Prostate gland (tissue), 2 donors: ENCODE data around the gene SMPX.

Source experiments
- POLR2AphosphoS5 ChIP-seq: sonication (generic); formaldehyde crosslinking; IDR thresholded peaks from one replicate; pipeline ENCODE4 v1.6.1; 2017; ENCODE audit warnings: antibody characterized with exemption
- TF ChIP-seq, protein P1 (sequence below), 4 experiments: fragments of 200-600 bp in 2 of 4; fragments of 450-650 bp in 2 of 4; sonication (generic) in 2 of 4; IDR thresholded peaks; 1 replicate in 3 of 4; 2 replicates in 1 of 4; pipeline ENCODE4 v1.5.1; 2016 to 2019; ENCODE audit warnings: antibody characterized with exemption in 4 of 4, mild to moderate bottlenecking in 2 of 4, moderate library complexity in 2 of 4

DNA sequence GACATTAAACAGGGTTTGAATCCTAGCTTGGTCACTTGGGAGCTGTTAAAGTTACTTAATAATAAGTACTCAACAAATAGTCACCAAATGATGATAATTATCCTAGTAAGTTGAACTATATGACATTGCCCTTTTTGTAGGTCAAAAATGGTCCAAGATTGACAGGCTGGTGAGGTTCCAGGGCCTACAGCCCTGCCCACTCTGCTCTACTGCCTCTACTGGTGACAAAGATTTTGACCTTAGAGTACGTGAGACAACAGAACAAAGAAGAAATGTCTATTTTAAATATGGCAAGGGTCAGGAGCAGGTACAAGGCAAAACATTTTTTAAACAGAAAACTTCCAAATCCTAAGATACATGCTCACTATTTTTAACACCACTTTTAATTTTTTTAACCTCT lies 572 bp upstream of the SMPX start:
- TF ChIP-seq, protein P1, sequence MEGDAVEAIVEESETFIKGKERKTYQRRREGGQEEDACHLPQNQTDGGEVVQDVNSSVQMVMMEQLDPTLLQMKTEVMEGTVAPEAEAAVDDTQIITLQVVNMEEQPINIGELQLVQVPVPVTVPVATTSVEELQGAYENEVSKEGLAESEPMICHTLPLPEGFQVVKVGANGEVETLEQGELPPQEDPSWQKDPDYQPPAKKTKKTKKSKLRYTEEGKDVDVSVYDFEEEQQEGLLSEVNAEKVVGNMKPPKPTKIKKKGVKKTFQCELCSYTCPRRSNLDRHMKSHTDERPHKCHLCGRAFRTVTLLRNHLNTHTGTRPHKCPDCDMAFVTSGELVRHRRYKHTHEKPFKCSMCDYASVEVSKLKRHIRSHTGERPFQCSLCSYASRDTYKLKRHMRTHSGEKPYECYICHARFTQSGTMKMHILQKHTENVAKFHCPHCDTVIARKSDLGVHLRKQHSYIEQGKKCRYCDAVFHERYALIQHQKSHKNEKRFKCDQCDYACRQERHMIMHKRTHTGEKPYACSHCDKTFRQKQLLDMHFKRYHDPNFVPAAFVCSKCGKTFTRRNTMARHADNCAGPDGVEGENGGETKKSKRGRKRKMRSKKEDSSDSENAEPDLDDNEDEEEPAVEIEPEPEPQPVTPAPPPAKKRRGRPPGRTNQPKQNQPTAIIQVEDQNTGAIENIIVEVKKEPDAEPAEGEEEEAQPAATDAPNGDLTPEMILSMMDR (IDR thresholded peaks at IDR 0.05), result no peak
- no peak for TF ChIP-seq POLR2AphosphoS5
